OCI-LY3 (cell line): ENCODE measurements around the gene BRD2.

ENCODE experiments used
- H2AFZ ChIP-seq: fragments of 200-600, 300-600 bp; shearing (Covaris generic); 2 replicates; pipeline ENCODE4 v1.6.0; 2014; ENCODE audit warnings: antibody characterized with exemption, low read depth, low read length
- H3K27ac ChIP-seq: fragments of 200-600, 300-600 bp; sonication (generic); 2 replicates; pipeline ENCODE4 v1.5.1; 2014; ENCODE audit warnings: mild to moderate bottlenecking, low read length, moderate library complexity, mixed read lengths
- H3K27me3 ChIP-seq: fragments of 200-600, 300-600 bp; sonication (generic); 2 replicates; pipeline ENCODE4 v1.6.1; 2014; ENCODE audit warnings: low read depth, low read length, mixed read lengths
- H3K36me3 ChIP-seq: fragments of 200-600, 300-600 bp; sonication (generic); replicated peaks from 2 replicates; pipeline ENCODE3; 2014; ENCODE audit warnings: low read depth, low read length, mixed read lengths
- H3K4me1 ChIP-seq: fragments of 300-600, 200-600 bp; sonication (generic); 2 replicates; pipeline ENCODE4 v1.6.1; 2014; ENCODE audit warnings: low read length, mixed read lengths
- H3K4me2 ChIP-seq: fragments of 200-600, 300-600 bp; sonication (generic); 2 replicates; pipeline ENCODE4 v1.6.1; 2014; ENCODE audit warnings: low read length, mixed read lengths
- H3K4me3 ChIP-seq: fragments of 300-600, 200-600 bp; sonication (generic); 2 replicates; pipeline ENCODE4 v1.5.1; 2014; ENCODE audit warnings: antibody characterized with exemption, mild to moderate bottlenecking, low read length, moderate library complexity
- H3K79me2 ChIP-seq: fragments of 300-600, 200-600 bp; shearing (Covaris generic); 2 replicates; pipeline ENCODE4 v1.6.1; 2014; ENCODE audit warnings: mild to moderate bottlenecking, low read length, mixed read lengths
- H3K9ac ChIP-seq: fragments of 300-600, 200-600 bp; shearing (Covaris generic); 2 replicates; pipeline ENCODE4 v1.6.0; 2014; ENCODE audit warnings: mild to moderate bottlenecking, low read length, moderate library complexity
- H3K9me3 ChIP-seq: fragments of 200-600, 300-600 bp; shearing (Covaris generic); 2 replicates; pipeline ENCODE4 v1.6.1; 2014; ENCODE audit warnings: low read length, mixed read lengths; ENCODE audit not compliant: insufficient read depth
- H4K20me1 ChIP-seq: fragments of 200-600, 300-600 bp; sonication (generic); 2 replicates; pipeline ENCODE4 v1.6.1; 2016; ENCODE audit warnings: low read length, mixed read lengths; ENCODE audit not compliant: insufficient read depth
- EZH2phosphoT487 ChIP-seq: fragments of 200-600 bp; shearing (Covaris generic); IDR thresholded peaks from 2 replicates; pipeline ENCODE4 v1.6.1; 2018; ENCODE audit warnings: antibody characterized with exemption, mixed run types, low read depth
- TF ChIP-seq, protein P1 (sequence below): fragments of 200-600, 300-600 bp; sonication (generic); IDR thresholded peaks from 2 replicates; pipeline ENCODE4 v1.5.1; 2014; ENCODE audit warnings: antibody characterized with exemption, low read length, low read depth

Gene BRD2

DNA sequence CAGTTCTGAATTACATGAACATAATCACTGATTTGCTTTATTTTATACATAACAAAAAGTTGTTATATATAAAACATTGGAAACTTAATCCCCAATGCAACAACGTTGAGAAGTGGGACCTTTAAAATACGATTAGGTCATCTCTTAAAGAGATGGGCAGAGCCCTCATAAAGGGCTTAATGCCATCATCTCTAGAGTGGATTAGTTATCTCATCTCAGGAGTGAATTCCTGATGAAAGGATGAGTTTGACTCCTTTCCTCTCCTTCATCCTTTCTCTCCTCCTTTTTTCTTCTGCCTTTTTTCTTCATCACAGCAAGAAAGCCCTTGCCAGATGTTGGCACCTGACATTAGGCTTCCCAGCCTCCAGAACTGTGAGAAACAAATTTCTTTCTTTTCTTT, 27.1 kb downstream of the BRD2 start:
- Histone ChIP-seq H3K27ac (no peak overlapping the region), H4K20me1 (no peaks in the 10 kb centered on the region), H3K9me3 (no peaks in the 10 kb centered on the region), H3K4me2 (no peak overlapping the region), H3K4me3 (no peak overlapping the region), H3K9ac (no peak overlapping the region), H3K27me3 (0 out of 2 replicates have a peak, but pooled peaks cover 5% of the 10 kb centered on the region), H3K36me3 (no peaks in the 10 kb centered on the region), H2AFZ (no peak overlapping the region), H3K79me2 (no peaks in the 10 kb centered on the region), H3K4me1 (peaks cover 6% of the 10 kb centered on the region)
- no peak for TF ChIP-seq EZH2phosphoT487
- TF ChIP-seq, protein P1, sequence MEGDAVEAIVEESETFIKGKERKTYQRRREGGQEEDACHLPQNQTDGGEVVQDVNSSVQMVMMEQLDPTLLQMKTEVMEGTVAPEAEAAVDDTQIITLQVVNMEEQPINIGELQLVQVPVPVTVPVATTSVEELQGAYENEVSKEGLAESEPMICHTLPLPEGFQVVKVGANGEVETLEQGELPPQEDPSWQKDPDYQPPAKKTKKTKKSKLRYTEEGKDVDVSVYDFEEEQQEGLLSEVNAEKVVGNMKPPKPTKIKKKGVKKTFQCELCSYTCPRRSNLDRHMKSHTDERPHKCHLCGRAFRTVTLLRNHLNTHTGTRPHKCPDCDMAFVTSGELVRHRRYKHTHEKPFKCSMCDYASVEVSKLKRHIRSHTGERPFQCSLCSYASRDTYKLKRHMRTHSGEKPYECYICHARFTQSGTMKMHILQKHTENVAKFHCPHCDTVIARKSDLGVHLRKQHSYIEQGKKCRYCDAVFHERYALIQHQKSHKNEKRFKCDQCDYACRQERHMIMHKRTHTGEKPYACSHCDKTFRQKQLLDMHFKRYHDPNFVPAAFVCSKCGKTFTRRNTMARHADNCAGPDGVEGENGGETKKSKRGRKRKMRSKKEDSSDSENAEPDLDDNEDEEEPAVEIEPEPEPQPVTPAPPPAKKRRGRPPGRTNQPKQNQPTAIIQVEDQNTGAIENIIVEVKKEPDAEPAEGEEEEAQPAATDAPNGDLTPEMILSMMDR, result no peak

DNA sequence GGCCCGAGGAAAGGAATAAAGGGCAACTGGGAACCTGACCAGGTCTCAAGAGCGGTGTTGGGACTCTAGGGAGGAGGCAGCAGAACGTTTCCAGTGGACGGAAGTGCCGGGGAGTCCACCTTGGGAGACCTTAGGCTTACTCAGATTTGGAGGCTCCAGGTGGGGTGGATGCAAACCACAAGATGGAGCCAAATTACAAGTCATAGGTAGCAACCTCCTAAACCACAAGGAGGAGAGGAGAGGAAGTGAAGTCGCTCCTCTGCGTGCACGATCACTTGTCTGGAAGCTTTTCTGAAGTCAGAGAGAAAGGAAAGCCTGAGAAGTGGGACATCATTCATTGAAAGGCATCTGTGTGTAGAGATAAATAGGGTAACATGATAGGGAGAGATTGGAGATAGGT, 31.7 kb downstream of the BRD2 start:
- Histone ChIP-seq H3K27ac (no peak overlapping the region), H3K79me2 (no peaks in the 10 kb centered on the region), H3K9ac (no peak overlapping the region; the same call in none of the 2 replicates), H2AFZ (peak overlapping the region; percentile 85), H3K4me3 (peak overlapping the region; percentile 67), H4K20me1 (no peaks in the 10 kb centered on the region), H3K36me3 (no peaks in the 10 kb centered on the region), H3K9me3 (no peaks in the 10 kb centered on the region), H3K27me3 (0 out of 2 replicates have a peak, but pooled peaks cover 5% of the 10 kb centered on the region), H3K4me2 (peak overlapping the region; percentile 86), H3K4me1 (peaks cover 7% of the 10 kb centered on the region)
- no peak for TF ChIP-seq EZH2phosphoT487
- TF ChIP-seq, protein P1, result peak; percentile 74

DNA sequence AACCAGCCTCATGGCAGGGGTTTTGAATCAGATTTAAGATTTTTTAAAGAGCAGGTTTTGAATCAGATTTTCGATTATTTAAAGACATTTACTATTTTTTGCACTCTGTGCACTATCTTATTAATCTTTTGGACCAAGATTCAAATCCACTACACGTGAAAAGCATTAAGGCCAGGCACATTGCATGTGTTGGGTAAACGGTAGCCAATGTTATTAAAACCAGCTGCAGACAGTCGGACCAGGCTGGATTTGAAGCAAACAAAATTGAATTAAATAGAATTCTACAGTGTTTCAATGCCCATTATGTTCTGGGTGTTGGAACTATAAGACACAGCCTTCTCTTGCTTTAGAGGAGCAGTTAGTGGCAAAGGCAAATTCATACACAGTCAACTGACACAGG, 33.3 kb downstream of the BRD2 start:
- Histone ChIP-seq H3K27me3 (0 out of 2 replicates have a peak, but pooled peaks cover under 1% of the 10 kb centered on the region), H3K36me3 (peaks cover 6% of the 10 kb centered on the region), H3K9ac (no peak overlapping the region), H3K4me2 (no peak overlapping the region), H3K4me3 (no peak overlapping the region), H2AFZ (no peak overlapping the region), H3K27ac (no peak overlapping the region), H4K20me1 (no peaks in the 10 kb centered on the region), H3K79me2 (no peaks in the 10 kb centered on the region), H3K4me1 (peaks cover 7% of the 10 kb centered on the region), H3K9me3 (no peaks in the 10 kb centered on the region)
- TF ChIP-seq, protein P1, result no peak
- no peak for TF ChIP-seq EZH2phosphoT487

DNA sequence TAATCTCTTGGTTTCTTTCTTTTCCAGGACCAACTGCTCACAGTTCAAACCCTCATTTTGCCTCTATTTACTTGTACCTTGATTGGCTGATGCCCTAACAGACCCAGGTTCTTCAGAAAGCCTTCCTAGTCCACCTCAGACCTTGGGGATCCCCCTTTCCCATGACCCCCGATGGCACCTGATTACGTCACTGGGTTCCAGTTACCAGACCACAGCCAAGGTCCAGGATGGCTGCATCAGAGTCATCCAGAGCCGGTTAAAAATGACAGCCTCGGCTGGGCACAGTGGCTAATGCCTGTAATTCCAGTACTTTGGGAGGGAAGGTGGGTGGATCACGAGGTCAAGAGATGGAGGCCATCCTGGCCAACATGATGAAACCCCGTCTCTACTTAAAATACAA, 36.5 kb downstream of the BRD2 start:
- TF ChIP-seq, protein P1, result no peak
- no peak for TF ChIP-seq EZH2phosphoT487

More for the DNA sequence above, 36.5 kb downstream of the BRD2 start:
- Histone ChIP-seq H3K27me3 (no peaks in the 10 kb centered on the region), H3K79me2 (peaks cover 16% of the 10 kb centered on the region), H4K20me1 (no peaks in the 10 kb centered on the region), H2AFZ (no peak overlapping the region), H3K9ac (no peak overlapping the region), H3K4me2 (no peak overlapping the region), H3K9me3 (no peaks in the 10 kb centered on the region), H3K27ac (no peak overlapping the region), H3K4me3 (no peak overlapping the region), H3K4me1 (peaks cover 12% of the 10 kb centered on the region), H3K36me3 (peaks cover 16% of the 10 kb centered on the region)
